IPS DF 19.7 (cell line): ENCODE measurements around the gene TOP1.

Experiments
- DNase-seq: peaks from one replicate; pipeline ENCODE4 v3.0.0-alpha.2; 2013; ENCODE audit warnings: low read depth, low spot score

Gene TOP1

GRCh38 chr20:41145317-41145716, 116.7 kb downstream of the TOP1 start:
- no peak for DNase-seq

- DNase-seq: no peak
These were observed 117.4 kb downstream of the TOP1 start for GRCh38 chr20:41145821-41146620.

GRCh38 chr20:41147767-41148191, 119.2 kb downstream of the TOP1 start:
- DNase-seq: no peak

GRCh38 chr20:41148942-41149341, 120.3 kb downstream of the TOP1 start:
- no peak for DNase-seq

GRCh38 chr20:41150664-41151063, 122.0 kb downstream of the TOP1 start:
- no peak for DNase-seq

- no peak for DNase-seq
These were observed 122.7 kb downstream of the TOP1 start for GRCh38 chr20:41151134-41151869.

GRCh38 chr20:41152108-41152757, 123.6 kb downstream of the TOP1 start:
- no peak for DNase-seq

GRCh38 chr20:41154436-41155176, 126.0 kb downstream of the TOP1 start:
- DNase-seq: no peak

- no peak for DNase-seq
These were observed 126.6 kb downstream of the TOP1 start for GRCh38 chr20:41155261-41155660.

GRCh38 chr20:41158082-41158625, 129.5 kb downstream of the TOP1 start:
- DNase-seq: no peak

GRCh38 chr20:41159547-41159946, 130.9 kb downstream of the TOP1 start:
- DNase-seq: no peak

- DNase-seq: no peak
These were observed 132.1 kb downstream of the TOP1 start for GRCh38 chr20:41160686-41161085.

GRCh38 chr20:41161886-41162285, 133.3 kb downstream of the TOP1 start:
- DNase-seq: no peak

GRCh38 chr20:41162396-41162795, 133.8 kb downstream of the TOP1 start:
- no peak for DNase-seq

GRCh38 chr20:41163821-41164220, 135.2 kb downstream of the TOP1 start:
- DNase-seq: no peak

- no peak for DNase-seq
These were observed 136.6 kb downstream of the TOP1 start for GRCh38 chr20:41165001-41165882.

- DNase-seq: no peak
These were observed 137.8 kb downstream of the TOP1 start for GRCh38 chr20:41166201-41167117.

- DNase-seq: no peak
These were observed 138.5 kb downstream of the TOP1 start for GRCh38 chr20:41167118-41167470.

- no peak for DNase-seq
These were observed 139.0 kb downstream of the TOP1 start for GRCh38 chr20:41167481-41168253.
